B cell (primary cell): Measurements from ENCODE around the gene YBEY. TPM values are rescaled to one million over a fixed set of nuclear protein-coding genes. Genes with fewer than 3 reads are reported as not detected.

ENCODE experiments used
- ATAC-seq: fragments of 200-7000 bp; cut with Tn5 transposase; one replicate; pipeline ENCODE4 v1.10.0; 2021; ENCODE audit warnings: low read depth, mild to moderate bottlenecking, moderate number of reproducible peaks, moderate library complexity
- CTCF ChIA-PET: fragments of 350-600 bp; sonication (Branson Sonifier 250); formaldehyde crosslinking; loops from one replicate; lab custom pipeline; 2021; ENCODE audit warnings: antibody characterized with exemption, inconsistent platforms; lab: Charles Lee
- POLR2A ChIA-PET: fragments of 350-600 bp; sonication (Branson Sonifier 250); formaldehyde crosslinking; loops from one replicate; lab custom pipeline; 2021; ENCODE audit warnings: antibody characterized with exemption; lab: Charles Lee
- DNase-seq: peaks from one replicate; pipeline ENCODE4 v3.0.0; 2013
- H2AFZ ChIP-seq: 2 replicates; pipeline ENCODE4 v1.6.1; 2012; ENCODE audit warnings: mild to moderate bottlenecking, low read depth, low read length; ENCODE audit not compliant: insufficient read depth, poor library complexity, severe bottlenecking
- H3K27ac ChIP-seq, 2 donors: 1 replicate in 1 of 2; 2 replicates in 1 of 2; pipeline ENCODE4 v1.5.1; 2012 to 2013; ENCODE audit warnings: low read length in 2 of 2, mild to moderate bottlenecking in 2 of 2, moderate library complexity in 1 of 2
- H3K27me3 ChIP-seq, 4 experiments: fragments of 200-600 bp in 1 of 4; sonication (generic) in 1 of 4; replicated peaks in 1 of 4; 1 replicate in 2 of 4; 2 replicates in 2 of 4; pipeline versions ENCODE4 v1.6.1 to v1.7.0; 2013 to 2016; ENCODE audit warnings: low read length in 3 of 4, mild to moderate bottlenecking in 2 of 4, mixed read lengths in 1 of 4, moderate library complexity in 1 of 4; ENCODE audit not compliant: insufficient read depth in 4 of 4, control insufficient read depth in 3 of 4; ENCODE audit errors: control extremely low read depth in 1 of 4
- H3K36me3 ChIP-seq, 2 experiments: replicated peaks in 1 of 2; 1 replicate in 1 of 2; 2 replicates in 1 of 2; pipeline versions ENCODE4 v1.6.1 to v1.7.1; 2013; ENCODE audit warnings: low read length in 1 of 2; ENCODE audit not compliant: insufficient read depth in 2 of 2, control insufficient read depth in 1 of 2; ENCODE audit errors: control extremely low read depth in 1 of 2, extremely low read depth in 1 of 2
- H3K4me1 ChIP-seq, 2 donors: fragments of 200-600 bp in 1 of 2; sonication (generic) in 1 of 2; 1 replicate in 1 of 2; 2 replicates in 1 of 2; pipeline versions ENCODE4 v1.5.1 to v1.6.1; 2013 to 2017; ENCODE audit warnings: low read length in 2 of 2; ENCODE audit not compliant: control insufficient read depth in 2 of 2, insufficient read depth in 2 of 2
- H3K4me2 ChIP-seq: replicated peaks from 2 replicates; pipeline ENCODE3; 2012; ENCODE audit warnings: mild to moderate bottlenecking, low read depth, low read length; ENCODE audit not compliant: poor library complexity, severe bottlenecking
- H3K4me3 ChIP-seq, 5 experiments: fragments of 200-600 bp in 1 of 5; sonication (generic) in 1 of 5; 1 replicate in 3 of 5; 2 replicates in 2 of 5; pipeline versions ENCODE4 v1.5.1 to v1.7.0; 2011 to 2016; ENCODE audit warnings: low read length in 4 of 5, mild to moderate bottlenecking in 4 of 5, low read depth in 2 of 5, control low read depth in 1 of 5, moderate library complexity in 1 of 5; ENCODE audit not compliant: insufficient read depth in 1 of 5; ENCODE audit errors: control extremely low read depth in 1 of 5, extremely low read depth in 1 of 5
- H3K79me2 ChIP-seq: fragments of 200-600 bp; sonication (generic); one replicate; pipeline ENCODE4 v1.6.0; 2016; ENCODE audit warnings: low read length; ENCODE audit not compliant: control insufficient read depth, insufficient read depth
- H3K9ac ChIP-seq: fragments of 200-600 bp; sonication (generic); 2 replicates; pipeline ENCODE4 v1.6.1; 2017; ENCODE audit warnings: mild to moderate bottlenecking, low read length, moderate library complexity
- H3K9me3 ChIP-seq, 3 donors: one replicate each; pipeline versions ENCODE4 v1.6.1 to v1.7.1; 2013; ENCODE audit warnings: low read length in 2 of 3; ENCODE audit not compliant: control insufficient read depth in 2 of 3, insufficient read depth in 1 of 3; ENCODE audit errors: control extremely low read depth in 1 of 3
- H4K20me1 ChIP-seq: 2 replicates; pipeline ENCODE4 v1.6.0; 2012; ENCODE audit warnings: mild to moderate bottlenecking, low read length; ENCODE audit not compliant: insufficient read depth, control insufficient read depth, poor library complexity, severe bottlenecking
- H3K27ac Mint-ChIP-seq: one replicate; pipeline ENCODE4 v1.8.0; 2021; ENCODE audit warnings: mixed read lengths
- H3K27me3 Mint-ChIP-seq: one replicate; pipeline ENCODE4 v1.8.0; 2021; ENCODE audit warnings: mixed read lengths
- H3K4me1 Mint-ChIP-seq: one replicate; pipeline ENCODE4 v1.8.0; 2021; ENCODE audit warnings: mixed read lengths
- H3K4me3 Mint-ChIP-seq: one replicate; pipeline ENCODE4 v1.8.0; 2021; ENCODE audit warnings: mixed read lengths
- H3K9me3 Mint-ChIP-seq: one replicate; pipeline ENCODE4 v1.8.0; 2022; ENCODE audit warnings: mixed read lengths; ENCODE audit not compliant: insufficient read depth
- EZH2 ChIP-seq: IDR thresholded peaks from 2 replicates; pipeline ENCODE4 v1.6.1; 2012; ENCODE audit warnings: borderline replicate concordance, low read depth, mild to moderate bottlenecking, moderate library complexity, low read length; ENCODE audit not compliant: insufficient read depth, poor library complexity, severe bottlenecking
- WGBS: methylation state at CpG from one replicate; pipeline ENCODE4 v1.1.5; 2013; ENCODE audit warnings: missing lambda C conversion rate; ENCODE audit not compliant: insufficient coverage; 5-methylcytosine and 5-hydroxymethylcytosine counted together
- intact Hi-C: fragments of 100-400 bp; cut with micrococcal nuclease; formaldehyde crosslinking; loops from one replicate; pipeline ENCODE4 v1.10.0; 2022
- polyA plus RNA-seq: library from polyadenylated mRNA; depleted of rRNA; stranded (reverse); fragments of >200 nt; gene quantifications from 2 replicates; pipeline ENCODE4 v1.2.3, GENCODE V29; 2012
- total RNA-seq, 2 donors: library from RNA; stranded (reverse); fragments of 120-200 nt in 1 of 2; gene quantifications; 1 replicate in 1 of 2; 2 replicates in 1 of 2; pipeline versions ENCODE4 v1.2.3 to v1.2.4, GENCODE V29; 2013 to 2022
- TF ChIP-seq, protein P1 (sequence below): fragments of 200-600 bp; IDR thresholded peaks from one replicate; pipeline ENCODE4 v1.8.0; 2022; ENCODE audit warnings: antibody characterized with exemption, mild to moderate bottlenecking

Gene YBEY
- total and polyA plus RNA-seq, 2 donors (not counting 1 experiment from before 2014, with no cell fraction given): 15.0 to 21.6 TPM

DNA sequence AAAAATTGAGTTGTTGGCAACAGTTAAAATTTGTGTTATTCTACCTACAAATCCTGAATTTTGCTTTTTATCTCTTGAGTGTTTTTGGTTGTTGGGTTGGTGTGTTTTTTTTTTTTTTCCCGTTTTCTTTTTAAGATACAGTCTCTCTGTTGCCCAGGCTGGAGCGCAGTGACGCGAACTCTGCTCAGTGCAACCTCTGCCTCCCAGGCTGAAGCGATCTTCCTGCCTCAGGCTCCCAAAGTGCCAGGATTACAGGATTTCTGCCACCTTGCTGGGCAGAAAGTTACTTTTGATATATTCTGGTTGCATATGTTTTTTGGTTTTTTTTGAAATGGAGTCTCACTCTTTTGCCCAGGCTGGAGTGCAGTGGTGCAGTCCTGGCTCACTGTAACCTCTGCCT is 42.0 kb downstream of the YBEY start:
- DNase-seq (no peak), ATAC-seq (no peak)
- Mint-ChIP-seq H3K4me3 (no peak overlapping the region), H3K9me3 (no peaks in the 10 kb centered on the region), H3K27me3 (no peaks in the 10 kb centered on the region), H3K27ac (no peak overlapping the region), H3K4me1 (peaks cover 5% of the 10 kb centered on the region)
- peaks cover 45% of the 10 kb centered on the region for H3K79me2 ChIP-seq
- H4K20me1 ChIP-seq: no peaks in the 10 kb centered on the region
- POLR2A ChIA-PET: no interaction called here
- H3K4me2 ChIP-seq: no peak overlapping the region
- TF ChIP-seq EZH2: no peak
- TF ChIP-seq, protein P1, sequence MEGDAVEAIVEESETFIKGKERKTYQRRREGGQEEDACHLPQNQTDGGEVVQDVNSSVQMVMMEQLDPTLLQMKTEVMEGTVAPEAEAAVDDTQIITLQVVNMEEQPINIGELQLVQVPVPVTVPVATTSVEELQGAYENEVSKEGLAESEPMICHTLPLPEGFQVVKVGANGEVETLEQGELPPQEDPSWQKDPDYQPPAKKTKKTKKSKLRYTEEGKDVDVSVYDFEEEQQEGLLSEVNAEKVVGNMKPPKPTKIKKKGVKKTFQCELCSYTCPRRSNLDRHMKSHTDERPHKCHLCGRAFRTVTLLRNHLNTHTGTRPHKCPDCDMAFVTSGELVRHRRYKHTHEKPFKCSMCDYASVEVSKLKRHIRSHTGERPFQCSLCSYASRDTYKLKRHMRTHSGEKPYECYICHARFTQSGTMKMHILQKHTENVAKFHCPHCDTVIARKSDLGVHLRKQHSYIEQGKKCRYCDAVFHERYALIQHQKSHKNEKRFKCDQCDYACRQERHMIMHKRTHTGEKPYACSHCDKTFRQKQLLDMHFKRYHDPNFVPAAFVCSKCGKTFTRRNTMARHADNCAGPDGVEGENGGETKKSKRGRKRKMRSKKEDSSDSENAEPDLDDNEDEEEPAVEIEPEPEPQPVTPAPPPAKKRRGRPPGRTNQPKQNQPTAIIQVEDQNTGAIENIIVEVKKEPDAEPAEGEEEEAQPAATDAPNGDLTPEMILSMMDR: no peak
- no peak overlapping the region for H3K9ac ChIP-seq
- H3K4me3 ChIP-seq: no peak overlapping the region
- WGBS: 100% methylated on average over 3 of the region's 5 CpGs
- no peaks in the 10 kb centered on the region for H3K9me3 ChIP-seq
- H3K27me3 ChIP-seq: no peaks in the 10 kb centered on the region
- H3K36me3 ChIP-seq: peaks cover 2 to 8% of the 10 kb centered on the region in 2 experiments
- intact Hi-C loops: no loop called here
- no peak overlapping the region for H3K27ac ChIP-seq
- H3K4me1 ChIP-seq: peaks cover 5 to 8% of the 10 kb centered on the region in 2 donors
- CTCF ChIA-PET: no interaction called here
- no peak overlapping the region for H2AFZ ChIP-seq

DNA sequence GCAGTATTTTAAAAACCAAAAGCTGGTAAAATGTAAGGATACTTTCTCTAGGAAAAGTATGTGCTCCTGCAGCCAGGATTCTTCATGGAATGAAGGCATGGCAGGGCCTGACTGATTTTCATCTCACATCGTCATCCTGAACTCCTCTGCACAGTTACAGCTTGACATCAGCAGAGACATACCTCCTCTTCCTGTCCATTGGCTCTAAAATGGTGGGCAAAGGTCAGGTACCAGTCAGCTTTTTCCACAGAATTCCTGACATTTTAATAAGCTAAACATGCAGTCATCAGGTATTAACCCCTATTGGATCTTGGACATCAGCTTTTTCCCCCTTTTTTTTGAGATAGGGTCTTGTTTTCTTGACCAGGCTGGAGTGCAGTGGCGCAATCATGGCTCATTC is 43.7 kb downstream of the YBEY start:
- H3K36me3 ChIP-seq: peaks cover 2 to 11% of the 10 kb centered on the region in 2 experiments
- H3K27ac Mint-ChIP-seq: no peak overlapping the region
- no peaks in the 10 kb centered on the region for H3K27me3 ChIP-seq
- H3K79me2 ChIP-seq: peaks cover 43% of the 10 kb centered on the region
- WGBS: 100% methylated on average over 1 of the region's 2 CpGs
- H3K27ac ChIP-seq: no peak overlapping the region
- H3K4me1 ChIP-seq: peaks cover 5% of the 10 kb centered on the region in 2 donors
- H3K9me3 ChIP-seq: no peaks in the 10 kb centered on the region
- DNase-seq (no peak), ATAC-seq (no peak)
- no peaks in the 10 kb centered on the region for H3K9me3 Mint-ChIP-seq
- CTCF ChIA-PET: no interaction called here
- intact Hi-C loops: no loop called here
- no peak overlapping the region for H3K9ac ChIP-seq
- no peaks in the 10 kb centered on the region for H3K27me3 Mint-ChIP-seq
- no peak overlapping the region for H3K4me3 ChIP-seq
- POLR2A ChIA-PET: no interaction called here
- H4K20me1 ChIP-seq: no peaks in the 10 kb centered on the region
- H3K4me2 ChIP-seq: no peak overlapping the region
- H3K4me1 Mint-ChIP-seq: peaks cover 4% of the 10 kb centered on the region
- TF ChIP-seq, protein P1: no peak
- TF ChIP-seq EZH2: no peak
- H3K4me3 Mint-ChIP-seq: no peak overlapping the region
- no peak overlapping the region for H2AFZ ChIP-seq
